ENCODE measurements around the gene NOP14. TPM values are rescaled to one million over a fixed set of nuclear protein-coding genes. Genes with fewer than 3 reads are reported as not detected.

The NOP14 gene
- total RNA-seq, 1 donor from 2014 or later: 17.2 TPM

DNA sequence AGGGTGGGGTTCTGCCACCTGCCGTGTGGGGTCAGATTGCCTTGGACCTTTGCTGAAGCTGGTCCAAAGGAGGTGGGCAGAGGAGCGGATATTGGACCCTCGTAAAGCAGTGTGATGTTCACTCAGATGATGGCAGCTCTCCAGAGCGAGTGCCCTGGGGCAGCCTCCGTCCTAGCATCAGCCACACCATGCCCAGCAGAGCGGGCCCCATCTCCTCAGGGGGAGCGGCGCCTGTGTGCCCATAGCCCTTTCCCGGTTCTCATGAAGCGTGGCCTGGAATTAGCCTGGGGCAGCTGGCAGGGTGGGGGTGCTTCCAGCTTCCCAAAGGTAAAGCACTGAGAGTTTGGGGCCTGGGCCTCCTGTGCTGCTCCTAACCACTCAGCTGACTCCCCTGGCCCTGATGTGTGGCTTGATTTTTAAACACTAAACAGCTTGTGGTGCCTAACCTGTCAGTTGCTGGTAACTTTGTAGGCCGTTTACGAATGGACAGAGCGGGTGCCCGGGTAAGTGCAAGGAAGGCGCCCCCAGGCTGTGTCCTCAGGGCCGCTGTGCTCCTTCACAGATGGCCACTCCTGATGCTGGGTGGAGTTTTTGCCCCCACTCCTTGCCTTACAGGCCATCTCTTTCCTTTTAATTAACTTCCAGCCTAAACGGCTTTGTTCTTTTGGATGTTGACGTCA is 36.0 kb downstream of the NOP14 start:
- Mint-ChIP-seq H3K9me3 (ENCODE audit: unreplicated experiment) (peaks cover 13% of the 10 kb centered on the region), H3K27me3 (ENCODE audit: unreplicated experiment) (peaks cover 4% of the 10 kb centered on the region), H3K36me3 (ENCODE audit: unreplicated experiment) (no peaks in the 10 kb centered on the region), H3K27ac (ENCODE audit: unreplicated experiment) (peak overlapping the region; percentile 10), H3K4me1 (ENCODE audit: low read depth, unreplicated experiment) (peaks cover 17% of the 10 kb centered on the region), H3K4me3 (ENCODE audit: unreplicated experiment) (no peak overlapping the region)
- no peak for TF ChIP-seq CTCF (IDR thresholded peaks at IDR 0.05; ENCODE audit: partially characterized antibody, unreplicated experiment)
- DNase-seq: no peak

DNA sequence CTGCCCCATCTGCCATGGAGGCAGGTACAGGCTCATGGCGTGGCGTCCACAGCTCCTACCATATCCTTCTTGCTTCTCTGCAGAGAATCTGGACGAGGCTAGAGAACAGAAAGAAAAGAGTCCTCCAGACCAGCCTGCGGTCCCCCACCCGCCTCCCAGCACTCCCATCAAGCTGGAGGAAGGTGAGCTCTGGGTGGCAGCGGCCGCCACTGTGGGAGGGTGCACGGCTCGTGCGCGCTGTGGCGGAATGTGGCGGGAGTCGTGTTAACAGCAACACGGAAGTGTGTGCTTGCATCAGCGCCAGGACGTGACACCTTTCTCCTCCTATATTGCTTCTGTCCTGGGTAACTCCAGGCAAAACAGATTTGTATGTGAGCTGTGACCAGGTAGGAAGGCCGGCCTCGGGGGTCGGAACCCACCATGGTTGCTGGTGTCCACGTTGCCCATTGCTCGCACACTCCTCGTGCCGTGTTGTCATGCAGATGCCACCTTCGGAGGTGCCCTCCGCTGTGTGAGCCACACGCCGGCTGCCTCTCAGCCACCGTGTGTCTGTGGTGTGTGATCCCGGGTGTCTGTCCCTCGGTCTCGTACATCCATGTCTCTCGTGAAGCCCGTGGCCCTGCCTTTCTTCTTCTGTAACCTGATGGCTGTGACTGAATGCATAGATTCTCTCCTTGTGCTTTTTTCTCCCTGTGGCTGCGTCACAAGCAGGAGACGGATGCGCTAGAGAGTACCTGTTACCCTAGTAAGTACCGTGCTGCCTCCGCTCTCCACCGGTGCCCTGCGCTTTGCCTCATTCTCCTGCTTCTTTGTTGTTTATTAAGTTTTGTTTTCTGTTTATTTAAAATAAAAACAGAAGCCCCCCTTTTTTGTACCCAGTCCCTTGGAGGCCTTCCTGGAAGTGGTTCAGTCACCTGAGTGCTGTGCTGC is 37.0 kb downstream of the NOP14 start:
- peaks cover 18% of the 10 kb centered on the region for H3K4me1 Mint-ChIP-seq (ENCODE audit: low read depth, unreplicated experiment)
- H3K27me3 Mint-ChIP-seq (ENCODE audit: unreplicated experiment): peaks cover 4% of the 10 kb centered on the region
- DNase-seq: no peak
- peaks cover 7% of the 10 kb centered on the region for H3K36me3 Mint-ChIP-seq (ENCODE audit: unreplicated experiment)
- H3K27ac Mint-ChIP-seq (ENCODE audit: unreplicated experiment): no peak overlapping the region
- peaks cover 14% of the 10 kb centered on the region for H3K9me3 Mint-ChIP-seq (ENCODE audit: unreplicated experiment)
- TF ChIP-seq CTCF (IDR thresholded peaks at IDR 0.05; ENCODE audit: partially characterized antibody, unreplicated experiment): no peak
- H3K4me3 Mint-ChIP-seq (ENCODE audit: unreplicated experiment): no peak overlapping the region

GRCh38 chr4:2925496-2925895 is 37.7 kb downstream of the NOP14 start:
- no peak overlapping the region for H3K4me3 Mint-ChIP-seq (ENCODE audit: unreplicated experiment)
- H3K27ac Mint-ChIP-seq (ENCODE audit: unreplicated experiment): no peak overlapping the region
- H3K36me3 Mint-ChIP-seq (ENCODE audit: unreplicated experiment): peaks cover 8% of the 10 kb centered on the region
- peaks cover 13% of the 10 kb centered on the region for H3K9me3 Mint-ChIP-seq (ENCODE audit: unreplicated experiment)
- H3K4me1 Mint-ChIP-seq (ENCODE audit: low read depth, unreplicated experiment): peaks cover 18% of the 10 kb centered on the region
- TF ChIP-seq CTCF (IDR thresholded peaks at IDR 0.05; ENCODE audit: partially characterized antibody, unreplicated experiment): no peak
- no peak for DNase-seq
- peaks cover 4% of the 10 kb centered on the region for H3K27me3 Mint-ChIP-seq (ENCODE audit: unreplicated experiment)

DNA sequence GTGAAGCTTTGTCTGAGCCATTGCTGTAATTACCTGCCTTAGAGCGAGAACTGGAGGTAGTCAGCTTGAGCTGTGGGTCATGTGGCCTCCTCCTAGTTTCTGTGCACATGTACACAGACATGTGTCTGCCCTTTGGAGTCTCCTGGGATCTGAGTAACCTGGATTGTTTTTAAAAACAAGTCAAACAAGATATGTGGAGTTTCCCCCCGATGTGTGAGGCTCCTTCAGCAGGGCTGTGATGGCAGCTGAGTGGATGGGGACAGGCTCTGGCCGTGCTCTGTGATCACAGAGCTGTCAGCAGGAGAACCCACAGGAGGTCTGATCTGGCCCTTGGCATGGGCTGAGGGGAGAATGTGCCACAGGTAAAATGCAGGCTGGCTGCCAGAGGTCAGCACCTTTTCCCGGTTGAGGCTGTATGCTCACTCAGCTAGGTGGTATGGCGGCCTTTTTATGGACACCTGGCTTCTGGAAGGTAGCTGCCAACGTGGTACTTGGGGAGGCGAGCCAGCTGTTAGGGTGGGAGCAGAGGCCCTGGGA is 38.4 kb downstream of the NOP14 start:
- peaks cover 18% of the 10 kb centered on the region for H3K4me1 Mint-ChIP-seq (ENCODE audit: low read depth, unreplicated experiment)
- H3K4me3 Mint-ChIP-seq (ENCODE audit: unreplicated experiment): no peak overlapping the region
- H3K27me3 Mint-ChIP-seq (ENCODE audit: unreplicated experiment): peaks cover 4% of the 10 kb centered on the region
- DNase-seq: no peak
- peaks cover 13% of the 10 kb centered on the region for H3K9me3 Mint-ChIP-seq (ENCODE audit: unreplicated experiment)
- H3K36me3 Mint-ChIP-seq (ENCODE audit: unreplicated experiment): peaks cover 14% of the 10 kb centered on the region
- no peak for TF ChIP-seq CTCF (IDR thresholded peaks at IDR 0.05; ENCODE audit: partially characterized antibody, unreplicated experiment)
- H3K27ac Mint-ChIP-seq (ENCODE audit: unreplicated experiment): peak overlapping the region; percentile 59
